Mucosa of rectum (tissue), 2 donors: Measurements from ENCODE around the gene BCLAF1.

ENCODE experiments used
- H3K27ac ChIP-seq, 2 donors: one replicate each; pipeline ENCODE4 v1.7.0; 2013; ENCODE audit warnings: inconsistent platforms in 2 of 2, low read depth in 2 of 2, low read length in 2 of 2
- H3K27me3 ChIP-seq, 2 donors: one replicate each; pipeline ENCODE4 v1.7.0; 2013; ENCODE audit warnings: low read length in 2 of 2; ENCODE audit not compliant: control insufficient read depth in 2 of 2, insufficient read depth in 2 of 2
- H3K36me3 ChIP-seq, 2 donors: one replicate each; pipeline ENCODE4 v1.7.0; 2013; ENCODE audit warnings: low read length in 2 of 2; ENCODE audit not compliant: control insufficient read depth in 2 of 2, insufficient read depth in 2 of 2
- H3K4me1 ChIP-seq, 2 donors: one replicate each; pipeline ENCODE4 v1.7.0; 2013; ENCODE audit warnings: low read length in 2 of 2, mild to moderate bottlenecking in 1 of 2; ENCODE audit not compliant: control insufficient read depth in 2 of 2, insufficient read depth in 2 of 2
- H3K4me3 ChIP-seq, 2 donors: one replicate each; pipeline ENCODE4 v1.7.0; 2013; ENCODE audit warnings: low read length in 2 of 2
- H3K9ac ChIP-seq, 2 donors: one replicate each; pipeline ENCODE4 v1.7.0; 2013; ENCODE audit warnings: low read length in 2 of 2, low read depth in 1 of 2, mild to moderate bottlenecking in 1 of 2
- H3K9me3 ChIP-seq, 2 donors: one replicate each; pipeline ENCODE4 v1.7.0; 2013; ENCODE audit warnings: low read length in 2 of 2; ENCODE audit not compliant: control insufficient read depth in 2 of 2
- donor health status: healthy.
- donor health status: Normal muscosa, but diverticular disease.

Gene BCLAF1

DNA sequence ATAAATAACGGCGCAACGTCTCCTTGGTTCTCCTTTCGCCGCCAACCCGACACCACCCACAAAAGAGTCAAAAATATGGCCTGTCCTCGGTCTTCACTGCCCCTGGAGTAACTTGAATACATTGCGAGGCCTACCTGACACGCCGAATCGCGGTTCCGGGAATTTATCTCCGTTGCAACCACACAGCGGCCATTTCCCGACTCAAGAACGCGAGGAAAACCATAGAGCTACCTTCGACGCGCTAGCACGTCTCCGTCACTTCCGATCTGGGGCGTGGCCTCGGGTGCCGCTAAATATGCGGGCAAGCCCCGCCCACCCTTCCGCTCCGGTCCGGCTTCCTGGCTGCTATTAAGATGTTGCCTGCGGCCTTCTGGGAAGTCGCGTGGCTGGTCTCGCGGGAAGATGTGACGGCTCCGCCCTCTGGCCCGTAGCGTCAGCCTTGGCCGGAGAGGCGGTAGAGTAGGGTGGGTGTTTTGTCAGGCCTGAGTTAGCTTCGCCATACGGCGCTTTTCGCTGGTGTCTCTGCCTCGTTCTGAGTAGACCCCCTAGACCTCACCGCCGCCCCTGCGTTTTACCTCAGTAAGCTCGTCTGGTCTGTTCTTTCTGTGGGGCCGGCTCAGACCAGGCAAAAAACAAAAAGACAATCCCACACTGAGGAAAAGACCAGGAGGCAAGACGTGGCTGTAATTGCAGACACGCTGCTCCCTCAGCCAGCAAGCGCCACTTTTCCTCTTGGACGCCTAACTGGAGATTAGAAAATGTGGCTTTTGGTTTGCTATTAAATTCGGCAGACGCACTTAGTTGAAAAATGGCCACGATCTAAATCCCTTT, at the start of gene BCLAF1:
Gene BCLAF1 (minus strand): TSS at position 268 of the 831 bp plus-strand sequence. CDS start 9,980 bp downstream, outside the sequence.
- Histone ChIP-seq H3K27ac (peak within 1 kb of the TSS; percentile 100), H3K9ac (peak within 1 kb of the TSS; percentile 99 to 100), H3K36me3 (no peaks in the 10 kb centered on the region), H3K4me1 (peaks cover 23 to 24% of the 10 kb centered on the region in 2 donors), H3K9me3 (no peaks in the 10 kb centered on the region), H3K27me3 (no peaks in the 10 kb centered on the region), H3K4me3 (peak within 1 kb of the TSS; percentile 88 to 100)

- Histone ChIP-seq H3K27me3 (no peaks in the 10 kb centered on the region), H3K36me3 (peaks cover 0 to 1% of the 10 kb centered on the region in 2 donors), H3K4me1 (no peaks in the 10 kb centered on the region), H3K9me3 (no peaks in the 10 kb centered on the region), H3K4me3 (no peak overlapping the region), H3K27ac (no peak overlapping the region), H3K9ac (no peak overlapping the region)
Measured at GRCh38 chr6:136338486-136338885, 48.8 kb upstream of the BCLAF1 start.

DNA sequence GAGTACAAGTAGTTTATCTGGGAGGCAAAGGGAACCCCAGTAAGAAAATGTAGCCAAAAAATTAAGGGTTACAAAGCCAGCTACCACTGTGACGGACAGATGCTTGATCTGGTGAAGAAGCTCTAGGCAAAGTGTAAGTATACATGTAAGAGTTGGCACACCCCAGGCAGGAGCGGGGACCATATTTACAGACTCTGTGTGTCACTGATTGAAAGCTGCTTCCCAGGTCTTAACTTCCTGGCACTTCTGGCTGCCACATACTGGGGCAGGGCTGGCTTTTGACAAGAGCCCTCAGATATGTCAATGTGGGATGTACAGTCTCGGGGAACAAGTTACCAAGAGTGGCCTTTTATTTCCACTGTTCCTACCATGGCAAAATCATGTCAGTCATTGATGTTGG, 48.0 kb upstream of the BCLAF1 start:
- no peaks in the 10 kb centered on the region for H3K27me3 ChIP-seq
- no peak overlapping the region for H3K9ac ChIP-seq
- no peaks in the 10 kb centered on the region for H3K4me1 ChIP-seq
- no peak overlapping the region for H3K4me3 ChIP-seq
- no peaks in the 10 kb centered on the region for H3K9me3 ChIP-seq
- no peaks in the 10 kb centered on the region for H3K36me3 ChIP-seq
- H3K27ac ChIP-seq, result no peak overlapping the region

GRCh38 chr6:136337121-136337520, 47.5 kb upstream of the BCLAF1 start:
- Histone ChIP-seq H3K27ac (no peak overlapping the region), H3K36me3 (no peaks in the 10 kb centered on the region), H3K9ac (no peak overlapping the region), H3K27me3 (no peaks in the 10 kb centered on the region), H3K4me3 (no peak overlapping the region), H3K4me1 (no peaks in the 10 kb centered on the region), H3K9me3 (no peaks in the 10 kb centered on the region)

GRCh38 chr6:136335736-136336363, 46.2 kb upstream of the BCLAF1 start:
- H3K9me3 ChIP-seq, result no peaks in the 10 kb centered on the region
- no peaks in the 10 kb centered on the region for H3K36me3 ChIP-seq
- no peaks in the 10 kb centered on the region for H3K4me1 ChIP-seq
- H3K27me3 ChIP-seq, result no peaks in the 10 kb centered on the region
- no peak overlapping the region for H3K4me3 ChIP-seq
- no peak overlapping the region for H3K9ac ChIP-seq
- H3K27ac ChIP-seq, result no peak overlapping the region

DNA sequence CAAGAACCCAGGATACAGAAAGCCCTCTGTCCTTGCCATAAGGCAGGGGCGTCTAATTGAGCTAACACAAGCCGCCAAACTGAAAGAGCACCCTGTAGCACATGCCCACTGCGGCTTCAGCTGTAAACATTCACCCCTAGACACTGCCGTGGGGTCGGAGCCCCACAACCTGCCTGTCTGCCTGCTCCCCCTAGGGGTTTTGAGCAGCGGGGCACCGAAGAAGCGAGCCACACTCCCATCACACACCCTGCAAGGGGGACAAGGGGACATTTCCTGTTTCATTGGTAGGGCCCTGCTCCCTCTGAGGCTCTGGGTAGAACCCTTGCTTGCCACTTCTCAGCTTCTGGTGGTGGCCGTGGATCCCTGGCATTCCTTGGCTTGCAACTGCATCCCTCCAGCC, 45.2 kb upstream of the BCLAF1 start:
- H3K27me3 ChIP-seq, result no peaks in the 10 kb centered on the region
- no peak overlapping the region for H3K4me3 ChIP-seq
- H3K9me3 ChIP-seq, result no peaks in the 10 kb centered on the region
- H3K4me1 ChIP-seq, result no peaks in the 10 kb centered on the region
- no peak overlapping the region for H3K27ac ChIP-seq
- no peaks in the 10 kb centered on the region for H3K36me3 ChIP-seq
- H3K9ac ChIP-seq, result no peak overlapping the region

- Histone ChIP-seq H3K36me3 (no peaks in the 10 kb centered on the region), H3K9ac (no peak overlapping the region), H3K27me3 (no peaks in the 10 kb centered on the region), H3K4me3 (no peak overlapping the region), H3K27ac (no peak overlapping the region), H3K9me3 (no peaks in the 10 kb centered on the region), H3K4me1 (no peaks in the 10 kb centered on the region)
Measured at GRCh38 chr6:136334465-136334846, 44.8 kb upstream of the BCLAF1 start.

DNA sequence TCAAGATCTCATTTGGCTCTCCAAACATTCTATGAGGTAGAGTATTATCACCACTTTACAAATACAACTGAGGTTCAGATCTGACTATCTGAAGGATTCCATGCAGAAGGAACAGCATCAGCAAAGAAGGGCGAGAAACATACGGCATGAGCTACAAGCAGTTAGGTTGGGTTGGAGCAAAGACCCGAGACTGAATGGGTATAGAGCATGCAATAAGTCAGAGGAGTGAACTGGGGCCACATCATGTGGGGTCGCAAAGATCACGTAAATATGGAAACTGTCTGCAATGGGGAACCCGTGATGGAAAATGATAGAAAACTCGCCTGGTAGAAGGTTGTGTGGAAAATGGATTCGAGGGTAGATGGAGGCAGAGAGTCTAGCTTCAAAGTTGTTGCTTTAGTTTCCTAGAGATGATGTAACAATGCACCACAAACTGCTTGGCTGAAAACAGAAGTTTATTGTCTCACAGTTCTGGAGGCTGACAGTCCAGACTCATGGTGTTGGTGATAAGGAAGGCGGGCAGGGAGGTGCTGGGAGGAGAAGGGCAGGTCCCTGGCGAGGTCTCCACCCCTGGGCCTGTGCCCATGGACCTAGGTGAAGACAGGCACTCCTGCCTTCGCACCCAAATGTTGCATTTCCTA, 44.3 kb upstream of the BCLAF1 start:
- Histone ChIP-seq H3K27ac (no peak overlapping the region), H3K4me3 (no peak overlapping the region), H3K27me3 (no peaks in the 10 kb centered on the region), H3K9me3 (no peaks in the 10 kb centered on the region), H3K36me3 (no peaks in the 10 kb centered on the region), H3K9ac (no peak overlapping the region), H3K4me1 (no peaks in the 10 kb centered on the region)

DNA sequence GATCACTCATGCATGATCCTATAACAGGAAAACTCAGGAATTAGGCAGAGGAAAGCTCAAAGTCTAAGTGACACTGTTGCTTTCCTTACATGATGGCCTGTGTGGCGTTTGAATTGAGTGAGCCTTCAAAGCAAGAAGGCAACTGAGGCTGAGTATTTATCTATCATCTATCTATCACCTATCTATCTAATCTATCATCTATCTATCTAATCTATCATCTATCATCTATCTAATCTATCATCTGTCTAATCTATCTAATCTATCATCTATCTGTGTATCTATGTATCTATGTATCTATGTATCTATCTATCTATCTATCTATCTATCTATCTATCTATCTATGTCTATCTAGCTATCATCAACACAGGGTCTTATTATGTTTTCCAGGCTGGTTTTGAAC, 41.8 kb upstream of the BCLAF1 start:
- Histone ChIP-seq H3K36me3 (no peaks in the 10 kb centered on the region), H3K4me1 (no peaks in the 10 kb centered on the region), H3K9ac (no peak overlapping the region), H3K4me3 (no peak overlapping the region), H3K27me3 (no peaks in the 10 kb centered on the region), H3K9me3 (no peaks in the 10 kb centered on the region), H3K27ac (no peak overlapping the region)

DNA sequence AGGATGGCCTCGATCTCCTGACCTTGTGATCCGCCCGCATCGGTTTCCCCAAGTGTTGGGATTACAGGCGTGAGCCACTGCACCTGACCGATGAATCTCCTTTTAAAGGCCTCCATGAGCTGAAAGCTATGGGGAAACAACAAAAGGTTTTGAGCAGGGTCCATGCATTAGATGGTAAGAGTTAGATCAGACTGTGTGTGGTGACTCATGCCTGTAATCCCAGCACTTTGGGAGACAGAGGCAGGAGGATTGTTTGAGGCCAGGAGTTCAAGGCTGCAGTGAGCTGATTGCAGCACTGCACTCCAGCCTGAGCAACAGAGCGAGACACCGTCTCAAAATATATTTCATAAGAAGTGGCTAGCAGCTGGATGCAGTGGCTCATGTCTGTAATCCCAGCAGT, 41.0 kb upstream of the BCLAF1 start:
- H3K4me3 ChIP-seq, result no peak overlapping the region
- H3K27me3 ChIP-seq, result no peaks in the 10 kb centered on the region
- no peaks in the 10 kb centered on the region for H3K4me1 ChIP-seq
- H3K36me3 ChIP-seq, result no peaks in the 10 kb centered on the region
- no peak overlapping the region for H3K9ac ChIP-seq
- no peak overlapping the region for H3K27ac ChIP-seq
- H3K9me3 ChIP-seq, result no peaks in the 10 kb centered on the region
